Neural cell (in vitro differentiated cells): ENCODE results near the gene COL27A1. TPM values are rescaled to one million over a fixed set of nuclear protein-coding genes. Genes with fewer than 3 reads are reported as not detected.

Experiments used
- H2AFZ ChIP-seq: fragments of 200-600, 300-800 bp; sonication (generic), shearing (Covaris generic); 2 replicates; pipeline ENCODE4 v1.6.0; 2014; ENCODE audit warnings: low read depth, mild to moderate bottlenecking, antibody characterized with exemption, low read length, moderate library complexity
- H3F3A ChIP-seq: fragments of 200-600 bp; shearing (Covaris generic); 2 replicates; pipeline ENCODE4 v1.6.1; 2016; ENCODE audit warnings: mild to moderate bottlenecking, moderate library complexity, mixed read lengths, antibody characterized with exemption, low read length; ENCODE audit not compliant: insufficient read depth, poor library complexity, severe bottlenecking
- H3K27ac ChIP-seq: fragments of 200-600, 300-800 bp; sonication (generic), shearing (Covaris generic); 2 replicates; pipeline ENCODE4 v1.5.1; 2014; ENCODE audit warnings: mild to moderate bottlenecking, low read length, moderate library complexity
- H3K27me3 ChIP-seq: fragments of 300-800, 200-600 bp; sonication (generic), shearing (Covaris generic); 2 replicates; pipeline ENCODE4 v1.6.0; 2014; ENCODE audit warnings: mild to moderate bottlenecking, low read depth, low read length, moderate library complexity; ENCODE audit not compliant: insufficient read depth
- H3K36me3 ChIP-seq: fragments of 300-800, 200-600 bp; sonication (generic), shearing (Covaris generic); 2 replicates; pipeline ENCODE4 v1.5.1; 2014; ENCODE audit warnings: mild to moderate bottlenecking, antibody characterized with exemption, low read length, moderate library complexity; ENCODE audit not compliant: insufficient read depth
- H3K4me2 ChIP-seq: fragments of 300-800, 200-600 bp; sonication (generic), shearing (Covaris generic); 2 replicates; pipeline ENCODE4 v1.6.0; 2014; ENCODE audit warnings: mild to moderate bottlenecking, low read length
- H3K4me3 ChIP-seq: fragments of 300-800, 200-600 bp; sonication (generic), shearing (Covaris generic); 2 replicates; pipeline ENCODE4 v1.5.1; 2014; ENCODE audit warnings: mild to moderate bottlenecking, low read length, moderate library complexity
- H3K79me2 ChIP-seq: fragments of 200-600 bp; shearing (Covaris generic); replicated peaks from 2 replicates; pipeline ENCODE4 v1.6.0; 2014; ENCODE audit warnings: mild to moderate bottlenecking, low read length, moderate library complexity; ENCODE audit not compliant: insufficient read depth
- H3K9ac ChIP-seq: fragments of 300-800, 200-600 bp; sonication (generic), shearing (Covaris generic); 2 replicates; pipeline ENCODE4 v1.6.1; 2016; ENCODE audit warnings: mild to moderate bottlenecking, low read length, mixed read lengths
- H3K9me2 ChIP-seq: fragments of 200-600 bp; shearing (Covaris generic); 2 replicates; pipeline ENCODE4 v1.6.1; 2016; ENCODE audit warnings: mild to moderate bottlenecking, low read length, mixed read lengths; ENCODE audit not compliant: insufficient read depth
- H3K9me3 ChIP-seq: fragments of 200-600, 300-800 bp; sonication (generic), shearing (Covaris generic); 2 replicates; pipeline ENCODE4 v1.6.1; 2016; ENCODE audit warnings: mild to moderate bottlenecking, mixed run types, low read length, moderate library complexity, mixed read lengths
- H4K20me1 ChIP-seq: fragments of 200-600 bp; shearing (Covaris generic); 2 replicates; pipeline ENCODE4 v1.6.1; 2016; ENCODE audit warnings: mild to moderate bottlenecking, mixed run types; ENCODE audit not compliant: insufficient read depth
- EP300 ChIP-seq: fragments of 450-650 bp; conservative IDR thresholded peaks from 2 replicates; pipeline ENCODE4 v1.6.1; 2014; ENCODE audit warnings: antibody characterized with exemption, mild to moderate bottlenecking, moderate library complexity; ENCODE audit not compliant: poor library complexity, severe bottlenecking
- EZH2 ChIP-seq: fragments of 200-600, 300-800 bp; shearing (Covaris generic), sonication (generic); IDR thresholded peaks from 2 replicates; pipeline ENCODE4 v1.6.1; 2014; ENCODE audit warnings: antibody characterized with exemption, low read length, borderline replicate concordance, mild to moderate bottlenecking; ENCODE audit not compliant: insufficient read depth, poor library complexity, severe bottlenecking
- MXI1 ChIP-seq: fragments of 450-650 bp; conservative IDR thresholded peaks from 2 replicates; pipeline ENCODE4 v1.6.1; 2014; ENCODE audit warnings: antibody characterized with exemption, mild to moderate bottlenecking; ENCODE audit not compliant: poor library complexity, severe bottlenecking
- POLR2AphosphoS5 ChIP-seq: IDR thresholded peaks from 2 replicates; pipeline ENCODE4 v1.6.1; 2012
- RAD21 ChIP-seq: fragments of 450-650 bp; conservative IDR thresholded peaks from 2 replicates; pipeline ENCODE4 v1.6.1; 2014; ENCODE audit warnings: antibody characterized with exemption, mild to moderate bottlenecking, moderate library complexity
- SMC3 ChIP-seq: fragments of 450-650 bp; conservative IDR thresholded peaks from 2 replicates; pipeline ENCODE4 v1.6.1; 2014; ENCODE audit warnings: antibody characterized with exemption, mild to moderate bottlenecking, moderate library complexity; ENCODE audit not compliant: poor library complexity
- TAF1 ChIP-seq: IDR thresholded peaks from 2 replicates; pipeline ENCODE4 v1.6.1; 2012; ENCODE audit warnings: low read depth
- polyA plus RNA-seq: library from polyadenylated mRNA; depleted of rRNA; stranded (reverse); fragments of >200 nt; gene quantifications from 2 replicates; pipeline ENCODE4 v1.2.3, GENCODE V29; 2014
- TF ChIP-seq, protein P1 (sequence below): fragments of 450-650 bp; IDR thresholded peaks from 2 replicates; pipeline ENCODE4 v1.5.1; 2014; ENCODE audit warnings: antibody characterized with exemption, mild to moderate bottlenecking, moderate library complexity; ENCODE audit not compliant: poor library complexity, severe bottlenecking
- TF ChIP-seq, protein P2 (sequence below): IDR thresholded peaks from 2 replicates; pipeline ENCODE4 v1.6.1; 2012; ENCODE audit warnings: borderline replicate concordance

The COL27A1 gene
- polyA plus RNA-seq, 1 donor from 2014 or later = 0.25 TPM

DNA sequence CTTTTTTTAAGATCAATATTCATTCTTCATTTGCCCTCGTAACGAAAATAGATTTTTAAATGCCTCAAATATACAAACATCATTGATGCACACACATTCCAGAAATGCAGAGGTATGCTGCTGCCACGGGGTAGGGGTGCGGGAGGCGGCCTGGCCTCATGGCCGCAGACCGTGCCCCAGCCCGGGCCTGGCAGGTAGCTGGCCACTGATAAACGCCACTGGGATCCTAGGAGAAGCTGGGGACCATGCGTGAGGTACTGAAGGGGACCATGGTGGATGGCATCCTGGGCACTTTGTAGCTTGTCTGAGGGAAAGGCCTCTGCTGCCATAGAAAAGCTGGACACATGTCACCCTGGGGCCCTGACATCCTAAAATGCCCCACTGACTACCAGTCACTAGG, 180.8 kb downstream of the COL27A1 start:
- H3K27me3 ChIP-seq = no peaks in the 10 kb centered on the region
- H3K27ac ChIP-seq = no peak overlapping the region
- H4K20me1 ChIP-seq = no peaks in the 10 kb centered on the region
- no peaks in the 10 kb centered on the region for H3K9me3 ChIP-seq
- no peaks in the 10 kb centered on the region for H3K36me3 ChIP-seq
- no peak overlapping the region for H3K4me2 ChIP-seq
- no peak overlapping the region for H3K9ac ChIP-seq
- no peak overlapping the region for H2AFZ ChIP-seq
- H3K4me3 ChIP-seq = no peak overlapping the region
- H3K9me2 ChIP-seq = no peaks in the 10 kb centered on the region
- TF ChIP-seq RAD21 (no peak), POLR2AphosphoS5 (no peak), EP300 (no peak), TAF1 (no peak), EZH2 (no peak), SMC3 (no peak), MXI1 (no peak)
- TF ChIP-seq, protein P1, sequence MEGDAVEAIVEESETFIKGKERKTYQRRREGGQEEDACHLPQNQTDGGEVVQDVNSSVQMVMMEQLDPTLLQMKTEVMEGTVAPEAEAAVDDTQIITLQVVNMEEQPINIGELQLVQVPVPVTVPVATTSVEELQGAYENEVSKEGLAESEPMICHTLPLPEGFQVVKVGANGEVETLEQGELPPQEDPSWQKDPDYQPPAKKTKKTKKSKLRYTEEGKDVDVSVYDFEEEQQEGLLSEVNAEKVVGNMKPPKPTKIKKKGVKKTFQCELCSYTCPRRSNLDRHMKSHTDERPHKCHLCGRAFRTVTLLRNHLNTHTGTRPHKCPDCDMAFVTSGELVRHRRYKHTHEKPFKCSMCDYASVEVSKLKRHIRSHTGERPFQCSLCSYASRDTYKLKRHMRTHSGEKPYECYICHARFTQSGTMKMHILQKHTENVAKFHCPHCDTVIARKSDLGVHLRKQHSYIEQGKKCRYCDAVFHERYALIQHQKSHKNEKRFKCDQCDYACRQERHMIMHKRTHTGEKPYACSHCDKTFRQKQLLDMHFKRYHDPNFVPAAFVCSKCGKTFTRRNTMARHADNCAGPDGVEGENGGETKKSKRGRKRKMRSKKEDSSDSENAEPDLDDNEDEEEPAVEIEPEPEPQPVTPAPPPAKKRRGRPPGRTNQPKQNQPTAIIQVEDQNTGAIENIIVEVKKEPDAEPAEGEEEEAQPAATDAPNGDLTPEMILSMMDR = no peak
- TF ChIP-seq, protein P2, sequence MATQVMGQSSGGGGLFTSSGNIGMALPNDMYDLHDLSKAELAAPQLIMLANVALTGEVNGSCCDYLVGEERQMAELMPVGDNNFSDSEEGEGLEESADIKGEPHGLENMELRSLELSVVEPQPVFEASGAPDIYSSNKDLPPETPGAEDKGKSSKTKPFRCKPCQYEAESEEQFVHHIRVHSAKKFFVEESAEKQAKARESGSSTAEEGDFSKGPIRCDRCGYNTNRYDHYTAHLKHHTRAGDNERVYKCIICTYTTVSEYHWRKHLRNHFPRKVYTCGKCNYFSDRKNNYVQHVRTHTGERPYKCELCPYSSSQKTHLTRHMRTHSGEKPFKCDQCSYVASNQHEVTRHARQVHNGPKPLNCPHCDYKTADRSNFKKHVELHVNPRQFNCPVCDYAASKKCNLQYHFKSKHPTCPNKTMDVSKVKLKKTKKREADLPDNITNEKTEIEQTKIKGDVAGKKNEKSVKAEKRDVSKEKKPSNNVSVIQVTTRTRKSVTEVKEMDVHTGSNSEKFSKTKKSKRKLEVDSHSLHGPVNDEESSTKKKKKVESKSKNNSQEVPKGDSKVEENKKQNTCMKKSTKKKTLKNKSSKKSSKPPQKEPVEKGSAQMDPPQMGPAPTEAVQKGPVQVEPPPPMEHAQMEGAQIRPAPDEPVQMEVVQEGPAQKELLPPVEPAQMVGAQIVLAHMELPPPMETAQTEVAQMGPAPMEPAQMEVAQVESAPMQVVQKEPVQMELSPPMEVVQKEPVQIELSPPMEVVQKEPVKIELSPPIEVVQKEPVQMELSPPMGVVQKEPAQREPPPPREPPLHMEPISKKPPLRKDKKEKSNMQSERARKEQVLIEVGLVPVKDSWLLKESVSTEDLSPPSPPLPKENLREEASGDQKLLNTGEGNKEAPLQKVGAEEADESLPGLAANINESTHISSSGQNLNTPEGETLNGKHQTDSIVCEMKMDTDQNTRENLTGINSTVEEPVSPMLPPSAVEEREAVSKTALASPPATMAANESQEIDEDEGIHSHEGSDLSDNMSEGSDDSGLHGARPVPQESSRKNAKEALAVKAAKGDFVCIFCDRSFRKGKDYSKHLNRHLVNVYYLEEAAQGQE = no peak
- H3K79me2 ChIP-seq = no peaks in the 10 kb centered on the region
- H3F3A ChIP-seq = no peaks in the 10 kb centered on the region

DNA sequence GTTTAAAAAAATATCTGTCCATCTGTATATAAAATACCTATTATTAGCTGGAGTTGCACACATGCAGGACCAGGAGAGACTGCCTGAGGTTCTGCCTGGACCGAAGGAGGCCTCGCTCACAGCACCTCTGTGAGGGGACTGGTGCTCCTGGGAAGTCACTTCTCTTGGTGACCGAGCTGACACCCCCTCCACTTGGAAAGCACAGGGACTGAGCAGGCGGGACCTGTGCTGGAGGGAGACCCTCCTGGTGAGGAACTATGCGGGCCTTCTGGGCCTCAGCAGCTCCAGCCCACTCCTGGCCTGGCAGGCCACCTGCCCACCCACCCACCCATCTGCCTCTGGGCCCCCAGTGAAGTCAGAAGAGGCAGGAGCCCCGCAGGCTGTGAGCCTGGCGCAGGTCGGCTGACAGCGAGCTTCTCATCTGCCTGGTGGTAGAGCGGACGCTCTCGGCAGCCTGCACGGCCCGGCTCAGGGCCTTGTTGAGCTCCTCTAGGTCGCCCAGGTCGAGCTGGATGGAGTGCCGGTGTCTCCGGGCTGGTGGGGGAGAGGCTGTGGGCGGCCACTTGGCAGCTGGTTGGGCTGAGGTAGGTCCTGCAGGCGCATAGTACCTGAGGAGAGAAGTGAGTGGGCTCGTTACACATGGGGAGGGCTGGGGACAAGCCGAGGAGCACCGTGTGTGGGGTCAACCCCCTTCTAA, 181.5 kb downstream of the COL27A1 start:
- TF ChIP-seq, protein P1 = no peak
- no peak for TF ChIP-seq RAD21
- no peak for TF ChIP-seq TAF1
- no peak for TF ChIP-seq POLR2AphosphoS5
- TF ChIP-seq EP300 = no peak
- no peak for TF ChIP-seq MXI1
- TF ChIP-seq EZH2 = no peak
- TF ChIP-seq, protein P2 = no peak
- TF ChIP-seq SMC3 = no peak
- H3K4me2 ChIP-seq = no peak overlapping the region
- H2AFZ ChIP-seq = no peak overlapping the region
- H3K9me3 ChIP-seq = no peaks in the 10 kb centered on the region
- no peaks in the 10 kb centered on the region for H4K20me1 ChIP-seq
- H3F3A ChIP-seq = no peaks in the 10 kb centered on the region
- H3K36me3 ChIP-seq = no peaks in the 10 kb centered on the region
- no peak overlapping the region for H3K27ac ChIP-seq
- H3K4me3 ChIP-seq = no peak overlapping the region
- no peak overlapping the region for H3K9ac ChIP-seq
- no peaks in the 10 kb centered on the region for H3K27me3 ChIP-seq
- no peaks in the 10 kb centered on the region for H3K79me2 ChIP-seq
- H3K9me2 ChIP-seq = no peaks in the 10 kb centered on the region
